ENCODE data around the gene PDE8A.
"Not testable (repeated sequence)": the region's sequence is repeated elsewhere in the genome, so short reads cannot be mapped to it uniquely, and the experiment has no call there.

Gene PDE8A

GRCh38 chr15:85009435-85009834 lies 27.8 kb downstream of the PDE8A start:
- TF ChIP-seq CTCF (conservative IDR thresholded peaks at IDR 0.05), result no peak
- H3K27ac ChIP-seq, result no peak overlapping the region

- no peak overlapping the region for H3K27ac ChIP-seq
- no peak for TF ChIP-seq CTCF (conservative IDR thresholded peaks at IDR 0.05)
Observed at GRCh38 chr15:85010071-85010385, 28.4 kb downstream of the PDE8A start.

- no peak overlapping the region for H3K27ac ChIP-seq
- no peak for TF ChIP-seq CTCF (conservative IDR thresholded peaks at IDR 0.05)
Observed at GRCh38 chr15:85010386-85011159, 28.9 kb downstream of the PDE8A start.

- H3K27ac ChIP-seq, result no peak overlapping the region
- TF ChIP-seq CTCF (conservative IDR thresholded peaks at IDR 0.05), result no peak
Observed at GRCh38 chr15:85011160-85011571, 29.5 kb downstream of the PDE8A start.

GRCh38 chr15:85011724-85012123 lies 30.1 kb downstream of the PDE8A start:
- H3K27ac ChIP-seq, result not testable (repeated sequence)

GRCh38 chr15:85013785-85014184 lies 32.1 kb downstream of the PDE8A start:
- TF ChIP-seq CTCF (conservative IDR thresholded peaks at IDR 0.05), result no peak
- H3K27ac ChIP-seq, result no peak overlapping the region

- no peak for TF ChIP-seq CTCF (conservative IDR thresholded peaks at IDR 0.05)
- H3K27ac ChIP-seq, result no peak overlapping the region
Observed at GRCh38 chr15:85014932-85015331, 33.3 kb downstream of the PDE8A start.

- TF ChIP-seq CTCF (conservative IDR thresholded peaks at IDR 0.05), result no peak
- H3K27ac ChIP-seq, result no peak overlapping the region
Observed at GRCh38 chr15:85016275-85016674, 34.6 kb downstream of the PDE8A start.
